SU-DHL-6 (cell line): ENCODE measurements around the gene SPEN.

Source experiments
- H2AFZ ChIP-seq: fragments of 200-600 bp; sonication (generic); 2 replicates; pipeline ENCODE4 v1.6.1; 2014; ENCODE audit warnings: low read depth, mild to moderate bottlenecking, moderate library complexity, mixed read lengths, antibody characterized with exemption, low read length; ENCODE audit not compliant: severe bottlenecking
- H3F3A ChIP-seq: fragments of 200-600 bp; shearing (Covaris generic); 2 replicates; pipeline ENCODE4 v1.6.0; 2016; ENCODE audit warnings: antibody characterized with exemption, mild to moderate bottlenecking; ENCODE audit not compliant: insufficient read depth
- H3K27ac ChIP-seq: fragments of 200-600 bp; sonication (generic); 2 replicates; pipeline ENCODE4 v1.5.1; 2016; ENCODE audit warnings: low read depth, mild to moderate bottlenecking, low read length, moderate library complexity, mixed read lengths
- H3K27me3 ChIP-seq: fragments of 200-600 bp; sonication (generic), shearing (Covaris generic); 2 replicates; pipeline ENCODE4 v1.6.0; 2014; ENCODE audit warnings: mild to moderate bottlenecking, low read length
- H3K36me3 ChIP-seq: fragments of 200-600 bp; sonication (generic); 2 replicates; pipeline ENCODE4 v1.6.1; 2014; ENCODE audit warnings: mild to moderate bottlenecking, low read length, mixed read lengths
- H3K4me2 ChIP-seq: fragments of 300-600, 200-600 bp; shearing (Covaris generic), sonication (generic); 2 replicates; pipeline ENCODE4 v1.6.0; 2014; ENCODE audit warnings: low read length, low read depth, mild to moderate bottlenecking; ENCODE audit not compliant: poor library complexity, severe bottlenecking
- H3K4me3 ChIP-seq: fragments of 200-600 bp; sonication (generic); 2 replicates; pipeline ENCODE4 v1.5.1; 2014; ENCODE audit warnings: antibody characterized with exemption, low read length, mild to moderate bottlenecking, mixed read lengths; ENCODE audit not compliant: insufficient read depth, poor library complexity, severe bottlenecking
- H3K79me2 ChIP-seq: fragments of 200-600 bp; sonication (generic); 2 replicates; pipeline ENCODE4 v1.6.1; 2014; ENCODE audit warnings: mild to moderate bottlenecking, low read length, moderate library complexity; ENCODE audit not compliant: insufficient read depth
- H3K9ac ChIP-seq: fragments of 200-600 bp; sonication (generic); 2 replicates; pipeline ENCODE4 v1.7.0; 2014; ENCODE audit warnings: mild to moderate bottlenecking, low read length
- H3K9me2 ChIP-seq: fragments of 200-600 bp; sonication (generic); replicated peaks from 2 replicates; pipeline ENCODE4 v1.6.1; 2014; ENCODE audit warnings: low read length; ENCODE audit not compliant: insufficient read depth
- H3K9me3 ChIP-seq: fragments of 200-600 bp; sonication (generic); 2 replicates; pipeline ENCODE4 v1.6.1; 2014; ENCODE audit warnings: low read length, mixed read lengths; ENCODE audit not compliant: insufficient read depth
- H4K20me1 ChIP-seq: fragments of 200-600 bp; sonication (generic); 2 replicates; pipeline ENCODE4 v1.6.1; 2014; ENCODE audit warnings: low read depth, mild to moderate bottlenecking, antibody characterized with exemption, low read length, moderate library complexity, mixed read lengths
- CTCF ChIP-seq: fragments of 200-600 bp; sonication (generic); IDR thresholded peaks from one replicate; pipeline ENCODE4 v1.5.1; 2017; ENCODE audit warnings: antibody characterized with exemption, mild to moderate bottlenecking, low read length, moderate library complexity; ENCODE audit not compliant: insufficient read depth, poor library complexity, severe bottlenecking
- EZH2phosphoT487 ChIP-seq: fragments of 200-600 bp; sonication (generic), shearing (Covaris generic); conservative IDR thresholded peaks from 2 replicates; pipeline ENCODE4 v1.6.1; 2018; ENCODE audit warnings: mild to moderate bottlenecking, antibody characterized with exemption, low read length, moderate library complexity, mixed read lengths

The SPEN gene

GRCh38 chr1:15940110-15941043 lies 92.9 kb downstream of the SPEN start:
- H3K9ac ChIP-seq: no peak overlapping the region
- no peak overlapping the region for H3K4me3 ChIP-seq
- H3K27me3 ChIP-seq: no peaks in the 10 kb centered on the region
- no peaks in the 10 kb centered on the region; the same call in 1 of the 2 replicates for H4K20me1 ChIP-seq
- TF ChIP-seq EZH2phosphoT487: no peak
- TF ChIP-seq CTCF: no peak
- peaks cover 17% of the 10 kb centered on the region; the same call in 1 of the 2 replicates for H3F3A ChIP-seq
- H3K9me3 ChIP-seq: no peaks in the 10 kb centered on the region
- no peaks in the 10 kb centered on the region for H3K9me2 ChIP-seq
- no peak overlapping the region for H3K4me2 ChIP-seq
- no peak overlapping the region for H2AFZ ChIP-seq
- H3K36me3 ChIP-seq: no peaks in the 10 kb centered on the region
- H3K79me2 ChIP-seq: no peaks in the 10 kb centered on the region
- no peak overlapping the region for H3K27ac ChIP-seq

GRCh38 chr1:15941044-15941840 lies 93.7 kb downstream of the SPEN start:
- H3K36me3 ChIP-seq: no peaks in the 10 kb centered on the region
- no peak overlapping the region for H2AFZ ChIP-seq
- no peaks in the 10 kb centered on the region; the same call in 1 of the 2 replicates for H4K20me1 ChIP-seq
- H3K79me2 ChIP-seq: no peaks in the 10 kb centered on the region
- TF ChIP-seq EZH2phosphoT487 (no peak), CTCF (no peak)
- H3K9me2 ChIP-seq: no peaks in the 10 kb centered on the region
- no peaks in the 10 kb centered on the region for H3K9me3 ChIP-seq
- no peak overlapping the region for H3K4me2 ChIP-seq
- H3K9ac ChIP-seq: no peak overlapping the region
- H3K27me3 ChIP-seq: no peaks in the 10 kb centered on the region
- H3K4me3 ChIP-seq: no peak overlapping the region
- H3K27ac ChIP-seq: no peak overlapping the region
- H3F3A ChIP-seq: peaks cover 17% of the 10 kb centered on the region; the same call in 1 of the 2 replicates

GRCh38 chr1:15941899-15942660 lies 94.6 kb downstream of the SPEN start:
- Histone ChIP-seq H3K9ac (no peak overlapping the region), H3K4me2 (no peak overlapping the region), H3F3A (peaks cover 17% of the 10 kb centered on the region; the same call in 1 of the 2 replicates), H3K9me3 (no peaks in the 10 kb centered on the region), H3K36me3 (no peaks in the 10 kb centered on the region), H2AFZ (no peak overlapping the region), H3K27me3 (no peaks in the 10 kb centered on the region), H3K79me2 (no peaks in the 10 kb centered on the region), H4K20me1 (no peaks in the 10 kb centered on the region; the same call in 1 of the 2 replicates), H3K9me2 (no peaks in the 10 kb centered on the region), H3K4me3 (no peak overlapping the region), H3K27ac (no peak overlapping the region)
- no peak for TF ChIP-seq CTCF
- no peak for TF ChIP-seq EZH2phosphoT487
